Sigmoid colon (tissue), 4 donors: Measurements from ENCODE around the gene MYLK.

Source experiments
- CTCF ChIP-seq, 4 experiments: fragments of 450-650 bp in 3 of 4; fragments of 200-600 bp in 1 of 4; IDR thresholded peaks; one replicate each; pipeline ENCODE4 v1.5.1; 2016 to 2019; ENCODE audit warnings: antibody characterized with exemption in 4 of 4, mild to moderate bottlenecking in 3 of 4, moderate library complexity in 2 of 4
- POLR2A ChIP-seq, 2 donors: fragments of 450-650 bp; IDR thresholded peaks; one replicate each; pipeline ENCODE4 v1.6.1; 2016; ENCODE audit warnings: antibody characterized with exemption in 2 of 2, mild to moderate bottlenecking in 2 of 2, moderate library complexity in 2 of 2
- POLR2AphosphoS5 ChIP-seq, 4 donors: sonication (generic); formaldehyde crosslinking; IDR thresholded peaks; one replicate each; pipeline ENCODE4 v1.6.1; 2017; ENCODE audit warnings: antibody characterized with exemption in 4 of 4

DNA sequence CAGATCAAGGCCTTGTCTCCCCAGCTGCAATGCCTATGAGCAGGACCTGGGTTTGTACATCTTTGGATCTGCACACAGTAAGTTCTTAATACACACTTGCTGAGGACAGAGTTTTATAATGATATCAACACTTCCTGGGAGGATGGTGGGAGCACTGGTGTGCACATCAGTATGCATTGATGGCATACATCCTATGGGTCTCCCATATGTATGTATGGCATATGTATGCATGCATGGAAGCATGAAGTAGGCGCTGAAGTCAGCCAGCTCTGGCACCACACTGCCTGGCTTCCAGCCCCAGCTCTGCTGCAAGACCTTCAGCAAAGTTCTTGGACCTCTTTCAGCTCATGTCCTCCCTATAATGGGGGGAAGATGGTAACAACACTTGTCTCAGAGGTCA, 68.2 kb downstream of the MYLK start:
- no peak for TF ChIP-seq CTCF (IDR thresholded peaks at IDR 0.05)
- no peak for TF ChIP-seq POLR2AphosphoS5 (IDR thresholded peaks at IDR 0.05)
- TF ChIP-seq POLR2A (IDR thresholded peaks at IDR 0.05) = no peak
